Spleen (tissue), 11 donors: ENCODE results near the gene ABLIM2. TPM values are rescaled to one million over a fixed set of nuclear protein-coding genes. Genes with fewer than 3 reads are reported as not detected.

Source experiments
- DNase-seq: peaks from one replicate; pipeline ENCODE4 v3.0.0-alpha.2; 2020
- H3K27ac ChIP-seq, 8 donors: fragments of 200-600 bp; sonication (generic) in 7 of 8; 1 replicate in 4 of 8; 2 replicates in 4 of 8; pipeline versions ENCODE4 v1.5.0 to v1.8.0; 2016 to 2021; ENCODE audit warnings: inconsistent platforms in 4 of 8, mild to moderate bottlenecking in 4 of 8, moderate library complexity in 1 of 8
- H3K27me3 ChIP-seq, 7 donors: fragments of 200-600 bp; sonication (generic) in 6 of 7; replicated peaks in 1 of 7; 1 replicate in 4 of 7; 2 replicates in 3 of 7; pipeline versions ENCODE4 v1.5.0 to v1.8.0; 2016 to 2021; ENCODE audit warnings: inconsistent platforms in 3 of 7, mild to moderate bottlenecking in 1 of 7
- H3K36me3 ChIP-seq, 6 donors: fragments of 200-600 bp; sonication (generic) in 5 of 6; 1 replicate in 4 of 6; 2 replicates in 2 of 6; pipeline versions ENCODE4 v1.5.0 to v1.8.0; 2016 to 2021; ENCODE audit warnings: inconsistent platforms in 2 of 6
- H3K4me1 ChIP-seq, 6 donors: fragments of 200-600 bp; sonication (generic) in 5 of 6; 1 replicate in 3 of 6; 2 replicates in 3 of 6; pipeline versions ENCODE4 v1.5.0 to v1.8.0; 2016 to 2021; ENCODE audit warnings: inconsistent platforms in 3 of 6
- H3K4me3 ChIP-seq, 8 donors: fragments of 200-600 bp; sonication (generic) in 7 of 8; 1 replicate in 4 of 8; 2 replicates in 4 of 8; pipeline versions ENCODE4 v1.5.0 to v1.8.0; 2016 to 2021; ENCODE audit warnings: inconsistent platforms in 4 of 8, mild to moderate bottlenecking in 4 of 8, moderate library complexity in 2 of 8
- H3K9me3 ChIP-seq, 8 donors: fragments of 200-600 bp; sonication (generic) in 7 of 8; 1 replicate in 4 of 8; 2 replicates in 4 of 8; pipeline versions ENCODE4 v1.5.0 to v1.8.0; 2016 to 2021; ENCODE audit warnings: inconsistent platforms in 4 of 8
- CTCF ChIP-seq, 11 experiments: fragments of 200-600 bp in 7 of 11; fragments of 450-650 bp in 4 of 11; sonication (generic) in 4 of 11; IDR thresholded peaks in 8 of 11; conservative IDR thresholded peaks in 3 of 11; 1 replicate in 7 of 11; 2 replicates in 4 of 11; pipeline versions ENCODE4 v1.4.0 to v1.8.0; 2016 to 2021; ENCODE audit warnings: antibody characterized with exemption in 11 of 11, inconsistent platforms in 4 of 11, mild to moderate bottlenecking in 1 of 11
- POLR2A ChIP-seq, 3 donors: fragments of 450-650 bp; IDR thresholded peaks; one replicate each; pipeline ENCODE4 v1.5.1; 2017; ENCODE audit warnings: antibody characterized with exemption in 3 of 3, mild to moderate bottlenecking in 1 of 3
- POLR2AphosphoS5 ChIP-seq, 3 donors: sonication (generic); formaldehyde crosslinking; IDR thresholded peaks; one replicate each; pipeline ENCODE4 v1.5.1; 2017; ENCODE audit warnings: antibody characterized with exemption in 3 of 3
- WGBS, 5 donors: extraction: QIAGEN DNeasy Blood & Tissue Kit in 3 of 5; methylation state at CpG; one replicate each; pipeline versions ENCODE4 v1.1.5 to v1.1.7; 2013 to 2018; 5-methylcytosine and 5-hydroxymethylcytosine counted together
- intact Hi-C: fragments of 100-400 bp; cut with DNase I; formaldehyde crosslinking; loops from one replicate; pipeline ENCODE4 v1.15.0; 2023; ENCODE audit warnings: low total_unique reads
- polyA plus RNA-seq, 3 donors: library from polyadenylated mRNA; stranded (reverse); fragments of 200-250 nt; gene quantifications; one replicate each; pipeline ENCODE4 v1.2.1, GENCODE V29; 2013
- total RNA-seq, 7 donors: library from RNA; depleted of rRNA in 3 of 7; stranded (reverse); fragments of >200 nt in 3 of 7; fragmentation: NEBNext Ultra II Directional in 4 of 7; extraction: Animal tissue kit (Norgen Biotek cat#: 25700) in 4 of 7; gene quantifications; one replicate each; pipeline versions ENCODE4 v1.1.0 to v1.2.1, GENCODE V29; 2016 to 2021
- donor health status: healthy with polysubstance abuse.
- donor health status: DM: no; HTN: no; CAD: no; lungs with moderate emphysema.
- donor health status: DM: no; HTN: no; CAD: no.
- donor health status: Bipolar disorder and iron deficiency.
- donor health status: healthy.
- donor health status: DM: no; HTN: no; CAD: no.
- donor health status: DM: yes; HTN: yes; CAD: no.

ABLIM2 gene
- total and polyA plus RNA-seq, 10 donors: 11.8 to 127 (median 62.8) TPM

- no peaks in the 10 kb centered on the region for H3K27me3 ChIP-seq
- H3K4me3 ChIP-seq: no peak overlapping the region
- peaks cover 0 to 17% (median 11%) of the 10 kb centered on the region in 8 donors for H3K9me3 ChIP-seq
- peaks cover 0 to 51% (median 37%) of the 10 kb centered on the region in 6 donors for H3K4me1 ChIP-seq
- no peak overlapping the region for H3K27ac ChIP-seq
- WGBS, 5 donors: 95 to 98% (median 96%) methylated on average over 11 of the region's 11 CpGs
- H3K36me3 ChIP-seq: no peaks in the 10 kb centered on the region
- intact Hi-C loops: no loop called here
- TF ChIP-seq POLR2A (IDR thresholded peaks at IDR 0.05) (no peak), POLR2AphosphoS5 (IDR thresholded peaks at IDR 0.05) (no peak), CTCF (IDR thresholded peaks at IDR 0.05 in 8 of 11, conservative IDR thresholded peaks at IDR 0.05 in 3 of 11) (no peak)
- peak; percentile 73 for DNase-seq
Measured at GRCh38 chr4:8170341-8170740, 11.7 kb upstream of the ABLIM2 start.

- no peaks in the 10 kb centered on the region for H3K27me3 ChIP-seq
- peaks cover 0 to 17% (median 11%) of the 10 kb centered on the region in 8 donors for H3K9me3 ChIP-seq
- H3K36me3 ChIP-seq: no peaks in the 10 kb centered on the region
- H3K4me1 ChIP-seq: peaks cover 0 to 49% (median 37%) of the 10 kb centered on the region in 6 donors
- no peak overlapping the region for H3K27ac ChIP-seq
- intact Hi-C loops: no loop called here
- DNase-seq: no peak
- H3K4me3 ChIP-seq: no peak overlapping the region
- WGBS, 5 donors: 77 to 99% (median 94%) methylated on average over 2 to 3 of the region's 3 CpGs
- no peak for TF ChIP-seq POLR2AphosphoS5 (IDR thresholded peaks at IDR 0.05)
- no peak for TF ChIP-seq POLR2A (IDR thresholded peaks at IDR 0.05)
- TF ChIP-seq CTCF (IDR thresholded peaks at IDR 0.05 in 8 of 11, conservative IDR thresholded peaks at IDR 0.05 in 3 of 11): no peak
Measured at GRCh38 chr4:8169763-8170162, 11.2 kb upstream of the ABLIM2 start.

GRCh38 chr4:8168832-8169598, 10.4 kb upstream of the ABLIM2 start:
- Histone ChIP-seq H3K27ac (peak overlapping the region in 4 of 8 donors; percentile 62 to 74 (median 66)), H3K36me3 (no peaks in the 10 kb centered on the region), H3K9me3 (peaks cover 0 to 17% (median 11%) of the 10 kb centered on the region in 8 donors), H3K4me3 (no peak overlapping the region), H3K4me1 (peaks cover 0 to 43% (median 33%) of the 10 kb centered on the region in 6 donors), H3K27me3 (no peaks in the 10 kb centered on the region)
- TF ChIP-seq CTCF (IDR thresholded peaks at IDR 0.05 in 8 of 11, conservative IDR thresholded peaks at IDR 0.05 in 3 of 11) (no peak), POLR2AphosphoS5 (IDR thresholded peaks at IDR 0.05) (no peak), POLR2A (IDR thresholded peaks at IDR 0.05) (no peak)
- intact Hi-C loops: no loop called here
- WGBS, 5 donors: 80 to 93% (median 92%) methylated on average over 5 of the region's 5 CpGs
- DNase-seq: no peak

- H3K36me3 ChIP-seq: no peaks in the 10 kb centered on the region
- no peak for DNase-seq
- H3K4me1 ChIP-seq: peaks cover 0 to 36% (median 26%) of the 10 kb centered on the region in 6 donors
- no peak for TF ChIP-seq POLR2A (IDR thresholded peaks at IDR 0.05)
- TF ChIP-seq CTCF (IDR thresholded peaks at IDR 0.05 in 8 of 11, conservative IDR thresholded peaks at IDR 0.05 in 3 of 11): peak in 8 of 11 experiments; percentile 28 to 49 (median 44)
- peak overlapping the region in 5 of 8 donors; percentile 13 to 74 (median 65) for H3K27ac ChIP-seq
- peaks cover 0 to 17% (median 11%) of the 10 kb centered on the region in 8 donors for H3K9me3 ChIP-seq
- H3K27me3 ChIP-seq: no peaks in the 10 kb centered on the region
- no peak overlapping the region for H3K4me3 ChIP-seq
- intact Hi-C loops: no loop called here
- WGBS, 5 donors: 80 to 100% (median 94%) methylated on average over 1 of the region's 1 CpG
Measured at GRCh38 chr4:8168232-8168631, 9.6 kb upstream of the ABLIM2 start.
